HT-29 (cell line): Measurements from ENCODE around the gene BRINP1. TPM values are rescaled to one million over a fixed set of nuclear protein-coding genes. Genes with fewer than 3 reads are reported as not detected.

Experiments
- DNase-seq: peaks from one replicate; pipeline ENCODE4 v3.0.0-alpha.2; 2015; ENCODE audit warnings: low spot score
- total RNA-seq: library from RNA; depleted of rRNA; stranded (reverse); fragments of >200 nt; shearing (Covaris generic); gene quantifications from 2 replicates; pipeline ENCODE4 v1.2.3, GENCODE V29; 2014

The BRINP1 gene
- total RNA-seq, 1 experiment from 2014 or later: not detected

DNA sequence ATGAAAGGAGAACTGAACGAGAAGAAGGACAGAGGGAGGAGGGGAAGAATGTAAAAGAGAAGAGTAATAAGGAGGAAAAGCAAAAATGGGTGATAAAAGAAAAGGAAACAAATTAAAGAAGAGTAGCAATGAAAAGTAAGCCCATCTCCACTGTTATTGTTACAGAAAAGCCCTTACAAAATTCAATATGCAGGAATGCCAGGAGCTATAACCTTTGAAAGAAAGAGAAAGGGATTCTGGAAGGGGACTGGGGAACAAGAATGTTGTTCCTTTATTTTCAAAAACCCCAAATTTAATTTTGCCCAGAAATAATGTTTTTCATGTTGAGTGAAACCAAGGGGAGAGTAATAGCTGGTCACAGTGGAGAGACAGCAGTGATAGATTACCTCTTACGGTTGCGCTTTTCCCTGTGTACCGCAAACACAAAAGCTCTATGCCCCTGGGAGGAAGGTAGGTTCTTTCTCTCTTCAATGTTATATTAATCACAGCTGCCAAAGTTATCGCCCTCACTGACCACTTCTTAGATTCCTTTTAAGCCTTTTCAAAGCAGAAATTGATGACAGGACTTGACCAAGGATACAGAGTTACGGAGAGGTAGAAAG is 86.7 kb downstream of the BRINP1 start:
- no peak for DNase-seq

- no peak for DNase-seq
These were observed 88.3 kb downstream of the BRINP1 start for GRCh38 chr9:119280740-119281485.

GRCh38 chr9:119278171-119278570 is 91.1 kb downstream of the BRINP1 start:
- DNase-seq: no peak

DNA sequence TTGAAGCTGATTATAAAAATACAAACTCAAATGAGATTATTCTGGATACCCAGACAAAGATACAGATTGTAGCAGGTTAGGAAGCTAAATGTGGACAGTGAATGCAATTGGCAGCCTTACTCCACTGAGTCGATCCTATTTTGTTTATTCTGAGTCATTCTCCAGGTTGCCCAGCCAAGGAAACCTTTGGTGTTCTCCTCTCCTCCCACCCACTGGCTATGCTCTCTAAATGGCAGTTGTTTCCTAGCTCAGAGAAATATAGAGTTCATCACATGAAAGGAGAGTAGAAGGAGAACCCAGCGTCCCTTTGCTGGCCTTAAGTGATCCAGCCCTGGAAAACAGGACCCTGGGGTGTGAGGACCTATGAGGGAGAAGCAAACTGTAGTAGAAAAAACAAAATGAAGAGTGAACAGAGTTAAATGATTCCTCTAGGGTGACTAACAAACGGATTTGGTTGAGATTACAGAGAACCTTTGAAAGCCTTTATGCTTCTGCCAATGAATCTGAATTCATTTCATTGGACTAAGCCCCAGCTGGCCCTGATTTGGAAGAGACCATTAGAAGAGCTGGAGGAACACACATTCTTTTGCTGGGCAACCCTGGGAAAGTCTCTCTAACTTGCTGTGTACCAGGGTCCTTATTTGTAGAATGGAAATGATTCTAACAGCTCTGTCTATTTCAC is 95.1 kb downstream of the BRINP1 start:
- no peak for DNase-seq

DNA sequence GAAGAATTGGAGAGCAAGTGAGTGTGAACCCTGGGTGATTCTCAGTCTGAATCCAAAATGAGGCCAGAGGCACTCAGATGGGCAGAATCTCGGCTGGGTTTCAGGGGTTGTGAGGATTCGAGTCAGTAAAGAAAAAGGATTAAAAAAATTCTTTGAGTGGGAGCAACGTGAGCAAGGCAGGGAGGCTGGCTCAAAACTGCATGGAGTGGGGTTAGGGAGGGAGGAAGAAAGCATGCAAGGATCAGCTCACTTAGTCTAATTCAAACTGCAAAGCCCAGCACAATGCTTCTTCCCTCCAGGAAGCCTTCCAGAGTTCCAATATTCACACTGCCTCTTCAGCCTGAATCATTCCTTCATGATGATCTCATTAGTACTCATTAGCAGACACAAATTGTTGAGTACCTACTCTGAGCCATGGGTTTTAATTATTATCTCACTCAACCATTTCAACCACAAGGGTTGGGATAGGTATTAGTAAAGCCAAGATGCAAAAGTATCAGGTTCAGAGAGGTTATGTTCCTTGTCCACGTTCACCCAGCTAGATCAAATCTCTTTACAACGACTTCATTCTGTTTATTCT is 95.8 kb downstream of the BRINP1 start:
- no peak for DNase-seq

GRCh38 chr9:119272500-119273211 is 96.6 kb downstream of the BRINP1 start:
- DNase-seq: no peak

GRCh38 chr9:119268985-119269384 is 100.2 kb downstream of the BRINP1 start:
- no peak for DNase-seq

GRCh38 chr9:119264165-119264564 is 105.1 kb downstream of the BRINP1 start:
- no peak for DNase-seq

DNA sequence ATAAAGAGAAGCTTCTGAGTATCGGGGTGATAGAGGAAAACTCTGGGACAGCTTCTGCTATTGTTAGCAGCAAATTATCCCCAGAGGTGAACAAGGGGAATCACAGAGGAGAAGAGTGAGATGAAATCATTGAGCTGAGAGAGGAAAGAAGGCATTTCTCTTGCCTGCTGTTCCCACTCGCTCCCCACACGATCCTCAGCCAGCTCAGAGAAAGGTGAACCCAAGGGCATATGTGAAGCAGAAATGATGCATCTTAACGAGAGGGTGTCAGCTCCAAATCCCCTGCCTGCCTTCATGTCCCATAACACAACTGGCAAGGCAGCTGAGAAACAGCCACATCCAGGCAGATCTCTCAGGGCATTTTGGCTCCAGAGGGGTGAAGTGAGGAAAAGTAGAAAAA is 111.6 kb downstream of the BRINP1 start:
- DNase-seq: no peak

DNA sequence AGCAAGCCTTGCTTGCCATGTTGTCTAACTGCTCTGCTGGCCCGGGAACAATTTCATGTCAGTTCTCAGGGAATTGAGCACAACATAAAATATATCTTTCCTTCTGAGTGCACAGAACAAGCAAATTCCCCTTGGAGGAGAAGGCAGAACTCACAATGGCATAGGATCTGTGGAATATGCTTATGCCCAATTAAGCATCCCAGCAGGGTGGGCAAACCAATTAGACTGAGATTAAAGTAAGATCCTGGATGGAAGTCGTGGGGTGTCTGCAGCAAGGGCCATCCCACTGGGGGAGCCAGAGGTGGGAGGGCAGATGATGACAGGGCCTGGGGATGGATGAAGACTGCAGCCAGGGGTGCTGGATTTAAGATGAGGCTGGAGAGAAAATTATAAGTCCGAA is 114.1 kb downstream of the BRINP1 start:
- DNase-seq: no peak

- no peak for DNase-seq
These were observed 116.5 kb downstream of the BRINP1 start for GRCh38 chr9:119252671-119253299.

DNA sequence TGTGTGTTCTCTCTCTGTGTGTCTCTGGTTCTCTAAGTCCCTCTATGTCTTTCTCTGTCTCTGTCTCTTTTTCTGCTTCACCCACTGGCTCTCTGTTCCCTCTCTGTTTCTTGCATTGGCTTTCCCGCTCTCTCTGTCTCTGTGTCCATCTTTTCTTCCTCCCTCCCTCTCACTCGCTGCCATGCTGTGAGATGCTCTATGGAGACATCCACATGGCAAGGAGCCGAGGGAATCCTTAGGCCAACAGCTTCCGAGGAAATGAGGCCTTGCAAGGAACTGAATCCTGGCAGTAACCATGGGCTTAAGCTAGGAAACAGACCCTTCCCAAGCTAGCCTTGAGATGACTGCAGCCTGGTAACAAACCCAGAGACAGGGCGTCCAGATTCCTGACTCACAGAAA is 117.3 kb downstream of the BRINP1 start:
- no peak for DNase-seq

DNA sequence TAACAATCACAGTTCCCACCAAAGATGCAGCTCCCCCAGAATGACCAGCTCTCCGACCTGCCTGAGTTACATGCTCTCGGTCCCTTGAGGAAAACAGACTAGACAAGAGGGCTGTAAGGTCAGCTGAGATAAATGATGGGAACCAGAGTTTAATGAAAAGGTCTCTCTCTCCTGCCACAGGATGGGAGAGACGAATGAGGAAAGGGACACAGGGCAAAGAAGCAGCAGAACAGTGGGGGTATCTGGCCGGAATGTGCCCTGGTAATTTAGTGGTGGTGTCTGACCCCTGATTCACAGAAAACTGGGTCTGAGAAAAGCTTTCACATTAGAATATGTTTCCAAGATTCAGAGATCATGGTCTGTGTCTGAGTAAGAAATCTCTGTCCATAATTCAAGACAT is 118.5 kb downstream of the BRINP1 start:
- no peak for DNase-seq

DNA sequence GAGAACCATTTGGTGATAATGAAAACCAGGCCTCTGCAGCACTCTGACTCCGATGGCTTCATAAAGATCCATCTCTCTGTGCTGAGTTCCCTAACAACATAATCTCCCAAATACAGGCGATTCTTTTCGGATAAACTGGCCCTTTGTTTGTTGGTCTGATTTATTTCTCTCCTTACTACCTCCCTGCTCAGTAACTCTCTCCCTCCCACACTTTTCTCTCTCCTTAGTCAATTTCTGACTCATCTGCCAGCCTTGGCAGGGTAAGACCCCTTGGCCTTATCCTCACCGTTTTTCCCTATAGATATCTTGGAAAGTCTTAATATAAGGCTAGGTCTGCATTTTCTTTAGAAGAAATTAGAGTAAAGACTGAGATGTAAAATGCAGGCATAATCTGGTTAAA is 128.7 kb downstream of the BRINP1 start:
- DNase-seq: no peak

DNA sequence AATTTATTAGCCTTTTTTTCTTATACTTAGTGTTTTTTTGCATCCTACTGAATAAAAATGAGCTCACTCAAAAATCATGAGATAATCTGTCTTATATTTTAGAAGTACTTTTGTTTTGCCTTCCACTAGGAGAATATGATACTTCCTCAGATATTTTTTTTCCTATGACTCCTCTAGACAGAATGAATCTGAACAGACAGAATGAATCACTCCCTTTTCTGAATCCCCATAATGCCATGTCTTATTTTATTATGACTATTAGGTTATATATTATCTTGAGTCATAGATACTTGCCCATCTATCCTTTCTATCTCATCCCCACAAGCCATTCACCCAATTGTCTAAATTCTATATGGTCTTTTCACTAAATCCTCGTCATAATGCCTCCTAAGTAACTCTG is 134.6 kb downstream of the BRINP1 start:
- no peak for DNase-seq

DNA sequence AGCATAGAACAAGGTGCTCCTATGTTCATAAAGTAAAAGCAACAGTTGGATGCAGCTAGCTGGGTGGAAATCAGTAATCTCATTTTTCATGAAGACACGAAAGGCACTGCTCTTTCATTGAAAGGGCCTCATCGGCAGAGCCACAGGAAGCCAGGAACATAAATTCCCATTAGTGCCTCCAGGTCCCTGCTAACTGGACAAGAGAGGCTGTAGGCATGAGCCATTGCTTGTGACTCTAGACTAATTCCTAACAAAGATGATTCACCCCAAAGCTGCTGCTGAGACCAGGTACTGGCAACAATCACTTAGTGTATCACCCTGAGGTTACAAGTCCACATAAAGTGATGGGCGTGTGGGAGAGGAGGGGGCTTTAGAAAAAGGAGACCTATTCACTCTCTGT is 141.8 kb downstream of the BRINP1 start:
- DNase-seq: no peak

GRCh38 chr9:119224431-119224830 is 144.8 kb downstream of the BRINP1 start:
- no peak for DNase-seq

- DNase-seq: no peak
These were observed 148.0 kb downstream of the BRINP1 start for GRCh38 chr9:119221276-119221675.

DNA sequence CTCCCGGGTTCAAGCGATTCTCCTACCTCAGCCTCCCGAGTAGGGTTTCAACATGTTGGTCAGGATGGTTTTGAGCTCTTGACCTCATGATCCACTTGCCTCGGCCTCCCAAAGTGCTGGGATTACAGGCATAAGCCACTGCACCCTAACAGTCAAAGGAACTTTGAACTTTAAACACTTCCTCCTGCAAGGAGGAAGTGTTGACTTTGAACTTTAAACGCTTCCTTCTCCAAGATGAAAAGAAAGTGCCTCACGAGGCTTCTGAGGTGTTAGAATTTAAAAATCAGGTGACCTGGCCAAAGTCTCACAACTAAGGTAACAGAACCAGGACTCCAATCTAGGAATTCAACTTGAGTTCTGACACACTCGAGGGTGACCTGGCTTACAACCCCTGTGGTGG is 150.9 kb downstream of the BRINP1 start:
- no peak for DNase-seq

DNA sequence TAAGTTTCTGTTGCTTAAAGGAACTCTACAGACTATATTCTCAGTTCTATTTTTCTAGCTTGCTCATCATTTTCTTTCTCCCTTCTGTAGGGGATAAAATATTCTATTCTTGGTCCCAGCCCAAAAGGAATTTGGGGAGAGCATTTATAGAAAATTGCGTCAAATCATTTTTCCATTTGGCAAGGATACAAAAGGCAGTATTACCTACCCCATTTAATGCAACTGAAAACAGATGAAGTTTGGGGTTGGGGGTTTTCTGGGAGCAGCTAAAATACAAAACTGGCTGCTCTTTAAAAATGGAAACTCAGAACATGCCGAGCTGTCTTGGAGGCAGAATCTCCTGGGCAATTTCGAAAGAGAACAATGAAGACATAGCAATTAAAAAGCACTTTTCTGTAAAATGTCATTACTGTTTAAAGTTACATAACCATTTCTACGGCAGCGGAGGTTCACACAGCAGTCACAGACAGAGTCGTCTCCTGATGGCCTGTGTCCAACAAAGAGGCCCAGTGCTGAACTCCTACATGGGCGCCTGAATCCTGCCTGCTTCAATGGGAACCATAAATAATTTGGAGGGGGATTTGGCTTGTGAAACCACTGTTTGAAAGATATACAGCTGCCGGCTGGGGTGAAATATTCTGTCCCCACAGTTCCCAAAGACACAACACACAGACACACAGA is 152.4 kb downstream of the BRINP1 start:
- no peak for DNase-seq

DNA sequence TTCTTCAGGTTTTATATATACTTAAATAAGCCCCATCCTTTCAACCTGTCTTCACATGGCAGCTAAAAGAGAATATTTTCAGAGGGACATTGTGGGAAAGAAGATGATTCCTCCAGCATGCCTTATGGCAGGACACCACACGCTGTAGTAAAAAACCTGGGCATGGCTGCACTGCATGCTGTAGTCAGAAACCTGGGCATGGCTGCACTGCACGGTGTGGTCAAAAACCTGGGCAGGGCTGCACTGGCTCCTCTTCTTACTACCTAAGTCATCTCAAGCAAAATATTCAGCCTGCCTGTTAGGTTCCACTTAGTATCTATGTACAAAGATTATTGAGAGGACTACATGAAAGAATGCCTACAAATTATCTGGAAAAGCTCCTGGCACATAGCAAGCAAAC is 153.6 kb downstream of the BRINP1 start:
- no peak for DNase-seq
